HepG2 (cell line): Measurements from ENCODE around the gene CNTN5. TPM values are rescaled to one million over a fixed set of nuclear protein-coding genes. Genes with fewer than 3 reads are reported as not detected.

Source experiments
- ATAC-seq: fragments of 200-7000 bp; cut with Tn5 transposase; 3 replicates; pipeline ENCODE4 v1.9.1; 2020; ENCODE audit warnings: mild to moderate bottlenecking, moderate library complexity
- BruUV-seq: library from RNA; stranded (reverse); fragments of 400-500 nt; replicated peaks from 2 replicates; lab custom pipeline; 2021; lab: Mats Ljungman, UMichigan
- CTCF ChIA-PET: fragments of 300-600 bp; formaldehyde crosslinking; extraction: SDS; loops from one replicate; lab custom pipeline; 2021; ENCODE audit warnings: low total read pairs, inconsistent platforms, low intra/inter-chr PET ratio; lab: Yijun Ruan, JAX
- POLR2A ChIA-PET: fragments of 350-600 bp; sonication (Branson Sonifier 250); formaldehyde crosslinking; loops from one replicate; lab custom pipeline; 2020; ENCODE audit warnings: antibody characterized with exemption, inconsistent platforms; lab: Yijun Ruan, JAX
- DNase-seq: peaks from one replicate; pipeline ENCODE4 v3.0.0-alpha.2; 2015; ENCODE audit warnings: low spot score
- FAIRE-seq: peaks from 3 replicates; lab custom pipeline; 2011; peaks lifted over from hg19 to GRCh38; lab: Jason Lieb, UNC
- H2AFZ ChIP-seq: one replicate; pipeline ENCODE4 v1.6.1; 2011; ENCODE audit warnings: low read length, inconsistent platforms
- H3K27ac ChIP-seq: fragments of 300-600 bp; 3 replicates; pipeline ENCODE4 v1.8.0; 2011; ENCODE audit warnings: mixed run types, mild to moderate bottlenecking, mixed read lengths, low read length, inconsistent platforms; ENCODE audit not compliant: insufficient read depth; ENCODE audit errors: extremely low read length
- H3K27me3 ChIP-seq, 2 experiments: fragments of 200-600 bp in 1 of 2; 2 replicates in 1 of 2; 3 replicates in 1 of 2; pipeline versions ENCODE4 v1.6.0 to v1.8.0; 2011; ENCODE audit warnings: low read length in 2 of 2, mild to moderate bottlenecking in 2 of 2, moderate library complexity in 2 of 2, inconsistent platforms in 1 of 2; ENCODE audit not compliant: insufficient read depth in 2 of 2, control insufficient read depth in 1 of 2
- H3K36me3 ChIP-seq, 2 experiments: fragments of 200-600 bp in 1 of 2; replicated peaks in 1 of 2; 2 replicates in 1 of 2; 3 replicates in 1 of 2; pipeline versions ENCODE4 v1.5.1 to v1.8.0; 2011; ENCODE audit warnings: low read length in 2 of 2, inconsistent platforms in 1 of 2; ENCODE audit not compliant: insufficient read depth in 2 of 2, control insufficient read depth in 1 of 2
- H3K4me1 ChIP-seq: 2 replicates; pipeline ENCODE4 v1.5.1; 2012; ENCODE audit warnings: low read length, inconsistent platforms; ENCODE audit not compliant: insufficient read depth
- H3K4me2 ChIP-seq: 2 replicates; pipeline ENCODE4 v1.6.0; 2011; ENCODE audit warnings: low read depth, low read length, inconsistent platforms
- H3K4me3 ChIP-seq, 3 experiments: fragments of 200-600 bp in 1 of 3; sonication (generic), shearing (Covaris generic) in 1 of 3; replicated peaks in 1 of 3; 2 replicates each; pipeline ENCODE4 v1.5.1; 2011 to 2016; ENCODE audit warnings: low read length in 3 of 3, inconsistent platforms in 2 of 3, low read depth in 2 of 3, mild to moderate bottlenecking in 2 of 3, control low read depth in 1 of 3, mixed read lengths in 1 of 3; ENCODE audit not compliant: insufficient read depth in 1 of 3
- H3K79me2 ChIP-seq: one replicate; pipeline ENCODE4 v1.6.1; 2011; ENCODE audit warnings: low read length, inconsistent platforms; ENCODE audit not compliant: insufficient read depth
- H3K9ac ChIP-seq: 2 replicates; pipeline ENCODE4 v1.6.0; 2011; ENCODE audit warnings: mild to moderate bottlenecking, low read depth, low read length, inconsistent platforms; ENCODE audit not compliant: insufficient read depth
- H3K9me3 ChIP-seq: 2 replicates; pipeline ENCODE4 v1.5.1; 2012; ENCODE audit warnings: mild to moderate bottlenecking, low read length
- H4K20me1 ChIP-seq: 2 replicates; pipeline ENCODE4 v1.6.0; 2011; ENCODE audit warnings: inconsistent platforms, mild to moderate bottlenecking, low read length, moderate library complexity; ENCODE audit not compliant: insufficient read depth
- AKAP8 ChIP-seq: sonication (generic); formaldehyde crosslinking; IDR thresholded peaks from 2 replicates; pipeline ENCODE4 v1.5.1; 2020; ENCODE audit warnings: mild to moderate bottlenecking, missing genetic modification reagents
- ARNT ChIP-seq: fragments of 450-650 bp; IDR thresholded peaks from 2 replicates; pipeline ENCODE4 v1.6.1; 2017
- PBX3 ChIP-seq: sonication (generic); formaldehyde crosslinking; IDR thresholded peaks from 2 replicates; pipeline ENCODE4 v1.8.1; 2023; ENCODE audit warnings: missing genetic modification reagents, inconsistent platforms, borderline replicate concordance
- XRCC5 ChIP-seq: fragments of 200-400 bp; formaldehyde crosslinking; optimal IDR thresholded peaks from 2 replicates; pipeline ENCODE3; 2017; ENCODE audit warnings: mild to moderate bottlenecking, low read length
- ZBTB33 ChIP-seq: sonication (generic); formaldehyde crosslinking; IDR thresholded peaks from 2 replicates; pipeline ENCODE4 v1.4.0; 2020; ENCODE audit warnings: missing genetic modification reagents
- ZFP36L1 ChIP-seq: sonication (generic); formaldehyde crosslinking; IDR thresholded peaks from 2 replicates; pipeline ENCODE4 v1.8.0; 2022; ENCODE audit warnings: mild to moderate bottlenecking, missing genetic modification reagents, moderate library complexity
- ZMAT5 ChIP-seq: sonication (generic); formaldehyde crosslinking; IDR thresholded peaks from 2 replicates; pipeline ENCODE4 v1.5.0; 2020; ENCODE audit warnings: mild to moderate bottlenecking, low read depth, missing genetic modification reagents, borderline replicate concordance
- ZNF12 ChIP-seq: sonication (generic); formaldehyde crosslinking; IDR thresholded peaks from 2 replicates; pipeline ENCODE4 v1.5.0; 2020; ENCODE audit warnings: missing genetic modification reagents
- ZNF292 ChIP-seq: sonication (generic); formaldehyde crosslinking; IDR thresholded peaks from 2 replicates; pipeline ENCODE4 v1.8.1; 2022; ENCODE audit warnings: mild to moderate bottlenecking, low read depth, missing genetic modification reagents, borderline replicate concordance
- ZNF333 ChIP-seq: sonication (generic); formaldehyde crosslinking; IDR thresholded peaks from 2 replicates; pipeline ENCODE4 v1.4.0; 2020; ENCODE audit warnings: mild to moderate bottlenecking, missing genetic modification reagents, borderline replicate concordance
- ZNF501 ChIP-seq: sonication (generic); formaldehyde crosslinking; IDR thresholded peaks from 2 replicates; pipeline ENCODE4 v1.5.1; 2020; ENCODE audit warnings: mild to moderate bottlenecking, moderate library complexity, missing genetic modification reagents
- ZNF546 ChIP-seq: sonication (generic); formaldehyde crosslinking; conservative IDR thresholded peaks from 2 replicates; pipeline ENCODE4 v1.8.1; 2023; ENCODE audit warnings: mild to moderate bottlenecking, missing genetic modification reagents
- ZNF574 ChIP-seq: sonication (generic); formaldehyde crosslinking; IDR thresholded peaks from 2 replicates; pipeline ENCODE4 v1.4.0; 2020; ENCODE audit warnings: missing genetic modification reagents
- ZNF615 ChIP-seq: sonication (generic); formaldehyde crosslinking; IDR thresholded peaks from 2 replicates; pipeline ENCODE4 v1.5.0; 2020; ENCODE audit warnings: mild to moderate bottlenecking, missing genetic modification reagents, borderline replicate concordance
- ZNF704 ChIP-seq: sonication (generic); formaldehyde crosslinking; IDR thresholded peaks from 2 replicates; pipeline ENCODE4 v1.8.1; 2023; ENCODE audit warnings: mild to moderate bottlenecking, inconsistent platforms, moderate library complexity, missing genetic modification reagents, borderline replicate concordance
- ZNF788 ChIP-seq: sonication (generic); formaldehyde crosslinking; IDR thresholded peaks from 2 replicates; pipeline ENCODE4 v1.5.0; 2020; ENCODE audit warnings: mild to moderate bottlenecking, missing genetic modification reagents, borderline replicate concordance
- WGBS: methylation state at CpG from one replicate; pipeline ENCODE4 v1.1.6; 2017; ENCODE audit warnings: low lambda C conversion rate; 5-methylcytosine and 5-hydroxymethylcytosine counted together
- in situ Hi-C: cut with HindIII; loops from 2 replicates; pipeline ENCODE4 v1.10.0; 2017; ENCODE audit warnings: low pct_unique_long_range_greater_than_20kb; ENCODE audit not compliant: extremely low pct_ligation_motif_present
- intact Hi-C: fragments of 100-400 bp; cut with micrococcal nuclease; formaldehyde crosslinking; loops from one replicate; pipeline ENCODE4 v1.10.0; 2022; ENCODE audit not compliant: unreplicated experiment
- polyA plus RNA-seq, 8 experiments: library from polyadenylated mRNA; depleted of rRNA in 3 of 8; stranded (reverse) in 7 of 8; unstranded in 1 of 8; fragments of >200 nt; fragmentation: Illumina TruSeq in 4 of 8; extraction: Trizol in 4 of 8; gene quantifications; 2 replicates each; pipeline versions ENCODE4 v1.2.1 to v1.2.3, GENCODE V29; 2011 to 2016; ENCODE audit warnings: low read depth in 4 of 8, missing spikeins in 1 of 8, mixed read lengths in 1 of 8; ENCODE audit not compliant: insufficient read depth in 1 of 8
- total RNA-seq, 5 experiments: library from RNA; depleted of rRNA; stranded (reverse); fragments of >200 nt; fragmentation: Illumina TruSeq; extraction: Trizol; gene quantifications; 2 replicates each; pipeline ENCODE4 v1.2.3, GENCODE V29; 2016; ENCODE audit warnings: low read depth in 1 of 5

CNTN5 gene
- total and polyA plus RNA-seq, 2 of the 13 experiments (the other 11 are each of a cell fraction or from before 2014, with no cell fraction given) = not detected

GRCh38 chr11:100247704-100248103, 1227.0 kb downstream of the CNTN5 start:
- 0% methylated on average over 1 of the region's 1 CpG for WGBS
- no peaks in the 10 kb centered on the region for H3K4me1 ChIP-seq
- no peak overlapping the region for H3K9ac ChIP-seq
- H4K20me1 ChIP-seq = no peaks in the 10 kb centered on the region
- DNase-seq (no peak), ATAC-seq (no peak), FAIRE-seq (no peak)
- ChIA-PET POLR2A (no interaction called here), CTCF (no interaction called here)
- BruUV-seq = no TSS peak
- no peak for TF ChIP-seq ZNF574 (CRISPR knock-in tag)
- no peak for TF ChIP-seq AKAP8 (CRISPR knock-in tag)
- no peak for TF ChIP-seq ZNF704 (CRISPR knock-in tag)
- no peak for TF ChIP-seq ZFP36L1 (CRISPR knock-in tag)
- TF ChIP-seq ZNF788 (CRISPR knock-in tag) = no peak
- no peak for TF ChIP-seq ARNT
- TF ChIP-seq ZNF333 (CRISPR knock-in tag) = no peak
- TF ChIP-seq ZNF615 (CRISPR knock-in tag) = no peak
- TF ChIP-seq ZNF292 = no peak
- TF ChIP-seq ZNF546 (CRISPR knock-in tag) = no peak
- no peak for TF ChIP-seq ZNF501 (CRISPR knock-in tag)
- no peak for TF ChIP-seq ZBTB33 (CRISPR knock-in tag)
- no peak for TF ChIP-seq ZNF12 (CRISPR knock-in tag)
- no peak for TF ChIP-seq XRCC5
- no peak for TF ChIP-seq ZMAT5
- TF ChIP-seq PBX3 (CRISPR knock-in tag) = no peak
- H3K9me3 ChIP-seq = 0 out of 2 replicates have a peak, but pooled peaks cover 6% of the 10 kb centered on the region
- H3K27me3 ChIP-seq = no peaks in the 10 kb centered on the region
- no peak overlapping the region for H2AFZ ChIP-seq
- H3K36me3 ChIP-seq = no peaks in the 10 kb centered on the region
- H3K27ac ChIP-seq = no peak overlapping the region
- H3K79me2 ChIP-seq = no peaks in the 10 kb centered on the region
- in situ Hi-C loops (no loop called here), intact Hi-C loops (no loop called here)
- no peak overlapping the region for H3K4me2 ChIP-seq
- no peak overlapping the region for H3K4me3 ChIP-seq
